Measurements from ENCODE around the gene VPS35L. TPM values are rescaled to one million over a fixed set of nuclear protein-coding genes. Genes with fewer than 3 reads are reported as not detected.

The VPS35L gene
- total and polyA plus RNA-seq, 5 donors from 2014 or later = 29.9 to 34.6 (median 33.7) TPM

GRCh38 chr16:19644877-19645276 is 89.4 kb downstream of the VPS35L start:
- Histone ChIP-seq H3K9me3 (ENCODE audit: control insufficient read depth in 2 of 2, low read length in 2 of 2) (no peaks in the 10 kb centered on the region), H3K27ac (ENCODE audit: insufficient read depth, low read length, poor library complexity, severe bottlenecking) (no peak overlapping the region), H3K4me1 (ENCODE audit: control insufficient read depth, insufficient read depth, low read length, poor library complexity, severe bottlenecking) (peaks cover 9% of the 10 kb centered on the region), H3K36me3 (ENCODE audit: control insufficient read depth, insufficient read depth, low read length) (peaks cover 18% of the 10 kb centered on the region), H3K4me3 (ENCODE audit: low read depth, low read length) (no peak overlapping the region), H3K27me3 (ENCODE audit: control insufficient read depth, insufficient read depth, low read length) (no peaks in the 10 kb centered on the region)
- Mint-ChIP-seq H3K36me3 (peaks cover 26% of the 10 kb centered on the region), H3K4me3 (no peak overlapping the region), H3K4me1 (peaks cover 7 to 9% (median 7%) of the 10 kb centered on the region in 4 donors), H3K27ac (no peak overlapping the region), H3K9me3 (no peaks in the 10 kb centered on the region), H3K27me3 (no peaks in the 10 kb centered on the region)
- DNase-seq = no peak
- ATAC-seq (ENCODE audit: low read depth in 2 of 2) = no peak

- H3K36me3 Mint-ChIP-seq = peaks cover 28% of the 10 kb centered on the region
- H3K4me1 ChIP-seq (ENCODE audit: control insufficient read depth, insufficient read depth, low read length, poor library complexity, severe bottlenecking) = peaks cover 3% of the 10 kb centered on the region
- no peaks in the 10 kb centered on the region for H3K27me3 Mint-ChIP-seq
- H3K27ac ChIP-seq (ENCODE audit: insufficient read depth, low read length, poor library complexity, severe bottlenecking) = no peak overlapping the region
- H3K9me3 Mint-ChIP-seq = no peaks in the 10 kb centered on the region
- ATAC-seq (ENCODE audit: low read depth in 2 of 2) (no peak), DNase-seq (no peak)
- no peak overlapping the region for H3K27ac Mint-ChIP-seq
- H3K4me3 ChIP-seq (ENCODE audit: low read depth, low read length) = no peak overlapping the region
- H3K4me1 Mint-ChIP-seq = peaks cover 0 to 2% (median under 1%) of the 10 kb centered on the region in 4 donors
- peaks cover 18% of the 10 kb centered on the region for H3K36me3 ChIP-seq (ENCODE audit: control insufficient read depth, insufficient read depth, low read length)
- no peaks in the 10 kb centered on the region for H3K27me3 ChIP-seq (ENCODE audit: control insufficient read depth, insufficient read depth, low read length)
- H3K4me3 Mint-ChIP-seq = no peak overlapping the region
- H3K9me3 ChIP-seq (ENCODE audit: control insufficient read depth in 2 of 2, low read length in 2 of 2) = no peaks in the 10 kb centered on the region
These were observed 90.1 kb downstream of the VPS35L start for GRCh38 chr16:19645557-19645981.

GRCh38 chr16:19649980-19650379 is 94.5 kb downstream of the VPS35L start:
- Mint-ChIP-seq H3K36me3 (peaks cover 46% of the 10 kb centered on the region), H3K4me1 (no peaks in the 10 kb centered on the region), H3K27ac (no peak overlapping the region), H3K4me3 (no peak overlapping the region), H3K9me3 (no peaks in the 10 kb centered on the region), H3K27me3 (no peaks in the 10 kb centered on the region)
- DNase-seq (no peak), ATAC-seq (ENCODE audit: low read depth in 2 of 2) (no peak)
- no peaks in the 10 kb centered on the region for H3K4me1 ChIP-seq (ENCODE audit: control insufficient read depth, insufficient read depth, low read length, poor library complexity, severe bottlenecking)
- H3K9me3 ChIP-seq (ENCODE audit: control insufficient read depth in 2 of 2, low read length in 2 of 2) = no peaks in the 10 kb centered on the region
- H3K36me3 ChIP-seq (ENCODE audit: control insufficient read depth, insufficient read depth, low read length) = peaks cover 42% of the 10 kb centered on the region
- H3K4me3 ChIP-seq (ENCODE audit: low read depth, low read length) = no peak overlapping the region
- H3K27me3 ChIP-seq (ENCODE audit: control insufficient read depth, insufficient read depth, low read length) = no peaks in the 10 kb centered on the region
- no peak overlapping the region for H3K27ac ChIP-seq (ENCODE audit: insufficient read depth, low read length, poor library complexity, severe bottlenecking)

GRCh38 chr16:19654147-19654546 is 98.6 kb downstream of the VPS35L start:
- H3K36me3 ChIP-seq (ENCODE audit: control insufficient read depth, insufficient read depth, low read length) = peaks cover 40% of the 10 kb centered on the region
- Mint-ChIP-seq H3K4me1 (peaks cover 0 to 2% (median 0%) of the 10 kb centered on the region in 4 donors), H3K36me3 (peaks cover 65% of the 10 kb centered on the region), H3K27ac (peak overlapping the region; percentile 7 to 50 (median 30)), H3K9me3 (no peaks in the 10 kb centered on the region), H3K4me3 (no peak overlapping the region), H3K27me3 (no peaks in the 10 kb centered on the region)
- DNase-seq (no peak), ATAC-seq (ENCODE audit: low read depth in 2 of 2) (no peak)
- H3K27ac ChIP-seq (ENCODE audit: insufficient read depth, low read length, poor library complexity, severe bottlenecking) = no peak overlapping the region
- H3K4me3 ChIP-seq (ENCODE audit: low read depth, low read length) = no peak overlapping the region
- H3K9me3 ChIP-seq (ENCODE audit: control insufficient read depth in 2 of 2, low read length in 2 of 2) = no peaks in the 10 kb centered on the region
- H3K27me3 ChIP-seq (ENCODE audit: control insufficient read depth, insufficient read depth, low read length) = no peaks in the 10 kb centered on the region
- no peaks in the 10 kb centered on the region for H3K4me1 ChIP-seq (ENCODE audit: control insufficient read depth, insufficient read depth, low read length, poor library complexity, severe bottlenecking)

- Mint-ChIP-seq H3K36me3 (peaks cover 61% of the 10 kb centered on the region), H3K9me3 (no peaks in the 10 kb centered on the region), H3K27ac (peak overlapping the region in 2 of 3 donors; percentile 20 to 42)
These were observed 99.8 kb downstream of the VPS35L start for GRCh38 chr16:19655242-19655777.

GRCh38 chr16:19657831-19658230 is 102.3 kb downstream of the VPS35L start:
- H3K27ac Mint-ChIP-seq = no peak overlapping the region
- ATAC-seq (ENCODE audit: low read depth in 2 of 2) = no peak
- H3K9me3 ChIP-seq (ENCODE audit: control insufficient read depth in 2 of 2, low read length in 2 of 2) = no peaks in the 10 kb centered on the region

More at GRCh38 chr16:19655242-19655777, 99.8 kb downstream of the VPS35L start:
- no peaks in the 10 kb centered on the region for H3K9me3 ChIP-seq (ENCODE audit: control insufficient read depth in 2 of 2, low read length in 2 of 2)
- H3K4me1 ChIP-seq (ENCODE audit: control insufficient read depth, insufficient read depth, low read length, poor library complexity, severe bottlenecking) = no peaks in the 10 kb centered on the region
- H3K27me3 Mint-ChIP-seq = no peaks in the 10 kb centered on the region
- no peak for DNase-seq
- no peaks in the 10 kb centered on the region for H3K27me3 ChIP-seq (ENCODE audit: control insufficient read depth, insufficient read depth, low read length)
- H3K4me1 Mint-ChIP-seq = peaks cover 0 to 2% (median 0%) of the 10 kb centered on the region in 4 donors
- H3K4me3 Mint-ChIP-seq = no peak overlapping the region
- no peak overlapping the region for H3K27ac ChIP-seq (ENCODE audit: insufficient read depth, low read length, poor library complexity, severe bottlenecking)
- no peak overlapping the region for H3K4me3 ChIP-seq (ENCODE audit: low read depth, low read length)
- no peak for ATAC-seq (ENCODE audit: low read depth in 2 of 2)
- peaks cover 40% of the 10 kb centered on the region for H3K36me3 ChIP-seq (ENCODE audit: control insufficient read depth, insufficient read depth, low read length)

GRCh38 chr16:19659554-19659953 is 104.1 kb downstream of the VPS35L start:
- Histone ChIP-seq H3K4me1 (ENCODE audit: control insufficient read depth, insufficient read depth, low read length, poor library complexity, severe bottlenecking) (no peaks in the 10 kb centered on the region), H3K27ac (ENCODE audit: insufficient read depth, low read length, poor library complexity, severe bottlenecking) (no peak overlapping the region), H3K36me3 (ENCODE audit: control insufficient read depth, insufficient read depth, low read length) (peaks cover 10% of the 10 kb centered on the region), H3K27me3 (ENCODE audit: control insufficient read depth, insufficient read depth, low read length) (no peaks in the 10 kb centered on the region), H3K4me3 (ENCODE audit: low read depth, low read length) (no peak overlapping the region), H3K9me3 (ENCODE audit: control insufficient read depth in 2 of 2, low read length in 2 of 2) (no peaks in the 10 kb centered on the region)
- Mint-ChIP-seq H3K9me3 (peaks cover 0 to 1% (median 0%) of the 10 kb centered on the region in 7 donors), H3K27ac (no peak overlapping the region), H3K4me3 (no peak overlapping the region), H3K27me3 (no peaks in the 10 kb centered on the region), H3K4me1 (peaks cover 0 to 5% (median 1%) of the 10 kb centered on the region in 4 donors), H3K36me3 (peaks cover 52% of the 10 kb centered on the region)
- ATAC-seq (ENCODE audit: low read depth in 2 of 2) = no peak
- DNase-seq = no peak

More at GRCh38 chr16:19657831-19658230, 102.3 kb downstream of the VPS35L start:
- H3K4me3 ChIP-seq (ENCODE audit: low read depth, low read length) = no peak overlapping the region
- no peak overlapping the region for H3K4me3 Mint-ChIP-seq
- H3K36me3 Mint-ChIP-seq = peaks cover 61% of the 10 kb centered on the region
- H3K36me3 ChIP-seq (ENCODE audit: control insufficient read depth, insufficient read depth, low read length) = peaks cover 25% of the 10 kb centered on the region
- no peaks in the 10 kb centered on the region for H3K27me3 Mint-ChIP-seq
- H3K27ac ChIP-seq (ENCODE audit: insufficient read depth, low read length, poor library complexity, severe bottlenecking) = no peak overlapping the region
- no peaks in the 10 kb centered on the region for H3K4me1 ChIP-seq (ENCODE audit: control insufficient read depth, insufficient read depth, low read length, poor library complexity, severe bottlenecking)
- H3K27me3 ChIP-seq (ENCODE audit: control insufficient read depth, insufficient read depth, low read length) = no peaks in the 10 kb centered on the region
- peaks cover 0 to 5% (median 1%) of the 10 kb centered on the region in 4 donors for H3K4me1 Mint-ChIP-seq
- no peaks in the 10 kb centered on the region for H3K9me3 Mint-ChIP-seq
- no peak for DNase-seq

- H3K4me3 ChIP-seq (ENCODE audit: low read depth, low read length) = no peak overlapping the region
- peaks cover 52% of the 10 kb centered on the region for H3K36me3 Mint-ChIP-seq
- H3K36me3 ChIP-seq (ENCODE audit: control insufficient read depth, insufficient read depth, low read length) = peaks cover 10% of the 10 kb centered on the region
These were observed 104.9 kb downstream of the VPS35L start for GRCh38 chr16:19660432-19660831.

More at GRCh38 chr16:19660432-19660831, 104.9 kb downstream of the VPS35L start:
- no peak overlapping the region for H3K4me3 Mint-ChIP-seq
- ATAC-seq (ENCODE audit: low read depth in 2 of 2) (no peak), DNase-seq (no peak)
- peaks cover 0 to 3% (median 0%) of the 10 kb centered on the region in 7 donors for H3K9me3 Mint-ChIP-seq
- H3K4me1 Mint-ChIP-seq = peaks cover 0 to 5% (median 1%) of the 10 kb centered on the region in 4 donors
- H3K27me3 ChIP-seq (ENCODE audit: control insufficient read depth, insufficient read depth, low read length) = no peaks in the 10 kb centered on the region
- H3K27ac ChIP-seq (ENCODE audit: insufficient read depth, low read length, poor library complexity, severe bottlenecking) = no peak overlapping the region
- no peaks in the 10 kb centered on the region for H3K27me3 Mint-ChIP-seq
- H3K4me1 ChIP-seq (ENCODE audit: control insufficient read depth, insufficient read depth, low read length, poor library complexity, severe bottlenecking) = no peaks in the 10 kb centered on the region
- no peaks in the 10 kb centered on the region for H3K9me3 ChIP-seq (ENCODE audit: control insufficient read depth in 2 of 2, low read length in 2 of 2)
- peak overlapping the region in 1 of 3 donors; percentile 10 for H3K27ac Mint-ChIP-seq
